ENCODE measurements around the gene NPHS2.

DNA sequence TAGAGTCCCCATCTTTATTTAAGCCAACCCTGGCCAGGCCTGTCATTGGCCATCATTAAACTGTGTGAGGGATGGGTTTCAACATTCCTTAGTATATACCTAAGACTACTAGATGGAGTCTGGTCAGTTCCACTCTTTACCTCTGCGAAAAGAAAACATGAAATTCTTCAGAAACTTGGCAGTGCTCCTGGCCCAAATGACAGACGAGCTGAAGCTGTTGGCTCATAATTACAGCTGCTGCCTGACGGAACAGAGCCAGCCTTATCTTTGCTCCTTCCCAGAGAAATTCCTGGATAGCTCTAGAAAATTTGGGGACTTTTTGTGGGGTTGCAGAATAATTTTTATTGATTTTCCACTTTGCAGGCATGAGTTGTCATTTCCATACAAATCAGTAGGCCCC, 30.4 kb downstream of the NPHS2 start:
- no peak for TF ChIP-seq EP300 (IDR thresholded peaks at IDR 0.05)
- TF ChIP-seq CTCF (IDR thresholded peaks at IDR 0.05): no peak
- no peak for TF ChIP-seq POLR2A (IDR thresholded peaks at IDR 0.05)

Data from stomach (tissue), 4 donors.